ENCODE data around the gene GEMIN7.

Gene GEMIN7

DNA sequence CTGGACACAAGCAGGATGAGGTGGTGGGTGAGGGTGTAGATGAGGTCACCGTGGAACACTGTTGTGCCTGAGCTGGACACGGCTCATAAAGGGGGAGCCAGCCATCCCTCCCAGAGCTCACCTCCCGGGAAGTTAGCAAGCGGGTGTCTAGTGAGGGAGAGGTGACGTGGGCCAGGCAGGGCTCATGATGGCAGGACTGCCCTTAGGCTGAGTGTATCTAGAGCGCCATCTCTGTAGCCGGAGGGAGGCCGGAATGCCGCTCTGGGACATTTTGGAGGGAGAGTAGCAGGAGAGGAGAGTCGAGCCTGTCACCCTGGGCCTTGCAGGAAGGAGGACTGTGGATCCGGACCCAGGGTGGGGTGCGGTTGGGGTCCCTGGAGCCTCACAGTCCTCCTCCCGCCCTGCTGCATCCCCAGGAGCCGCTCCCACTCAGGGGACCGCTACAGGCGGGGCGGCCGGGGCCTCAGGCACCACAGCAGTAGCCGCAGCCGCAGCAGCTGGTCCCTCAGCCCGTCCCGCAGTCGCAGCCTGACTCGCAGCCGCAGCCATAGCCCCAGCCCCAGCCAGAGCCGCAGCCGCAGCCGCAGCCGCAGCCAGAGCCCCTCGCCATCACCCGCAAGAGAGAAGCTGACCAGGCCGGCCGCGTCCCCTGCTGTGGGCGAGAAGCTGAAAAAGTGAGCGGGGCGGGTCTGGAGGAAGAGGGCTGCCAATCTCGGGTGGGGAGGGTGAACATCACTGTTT lies 12.0 kb upstream of the GEMIN7 start:
- H3K36me3 ChIP-seq, result peaks cover 98% of the 10 kb centered on the region
- TF ChIP-seq, protein P1, sequence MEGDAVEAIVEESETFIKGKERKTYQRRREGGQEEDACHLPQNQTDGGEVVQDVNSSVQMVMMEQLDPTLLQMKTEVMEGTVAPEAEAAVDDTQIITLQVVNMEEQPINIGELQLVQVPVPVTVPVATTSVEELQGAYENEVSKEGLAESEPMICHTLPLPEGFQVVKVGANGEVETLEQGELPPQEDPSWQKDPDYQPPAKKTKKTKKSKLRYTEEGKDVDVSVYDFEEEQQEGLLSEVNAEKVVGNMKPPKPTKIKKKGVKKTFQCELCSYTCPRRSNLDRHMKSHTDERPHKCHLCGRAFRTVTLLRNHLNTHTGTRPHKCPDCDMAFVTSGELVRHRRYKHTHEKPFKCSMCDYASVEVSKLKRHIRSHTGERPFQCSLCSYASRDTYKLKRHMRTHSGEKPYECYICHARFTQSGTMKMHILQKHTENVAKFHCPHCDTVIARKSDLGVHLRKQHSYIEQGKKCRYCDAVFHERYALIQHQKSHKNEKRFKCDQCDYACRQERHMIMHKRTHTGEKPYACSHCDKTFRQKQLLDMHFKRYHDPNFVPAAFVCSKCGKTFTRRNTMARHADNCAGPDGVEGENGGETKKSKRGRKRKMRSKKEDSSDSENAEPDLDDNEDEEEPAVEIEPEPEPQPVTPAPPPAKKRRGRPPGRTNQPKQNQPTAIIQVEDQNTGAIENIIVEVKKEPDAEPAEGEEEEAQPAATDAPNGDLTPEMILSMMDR (IDR thresholded peaks at IDR 0.05), result no peak

GRCh38 chr19:45068041-45068440 lies 11.0 kb upstream of the GEMIN7 start:
- no peaks in the 10 kb centered on the region for H3K9me3 ChIP-seq

More for the DNA sequence above, 12.0 kb upstream of the GEMIN7 start:
- Histone ChIP-seq H3K4me1 (ENCODE audit: control insufficient read depth in 1 of 2, insufficient read depth in 1 of 2, low read depth in 1 of 2, low read length in 1 of 2) (no peaks in the 10 kb centered on the region), H3K4me3 (ENCODE audit: low read depth in 1 of 2, low read length in 1 of 2) (no peak overlapping the region), H3K27me3 (no peaks in the 10 kb centered on the region), H3K27ac (no peak overlapping the region), H3K9me3 (no peaks in the 10 kb centered on the region)

GRCh38 chr19:45069056-45069455 lies 10.0 kb upstream of the GEMIN7 start:
- no peaks in the 10 kb centered on the region for H3K9me3 ChIP-seq
- H3K36me3 ChIP-seq, result peaks cover 89% of the 10 kb centered on the region
- H3K4me1 ChIP-seq (ENCODE audit: control insufficient read depth in 1 of 2, insufficient read depth in 1 of 2, low read depth in 1 of 2, low read length in 1 of 2), result no peaks in the 10 kb centered on the region
- H3K27ac ChIP-seq, result peak overlapping the region; percentile 11
- H3K27me3 ChIP-seq, result no peaks in the 10 kb centered on the region
- no peak overlapping the region for H3K4me3 ChIP-seq (ENCODE audit: low read depth in 1 of 2, low read length in 1 of 2)
- TF ChIP-seq, protein P1 (IDR thresholded peaks at IDR 0.05), result no peak

More at GRCh38 chr19:45068041-45068440, 11.0 kb upstream of the GEMIN7 start:
- no peaks in the 10 kb centered on the region for H3K4me1 ChIP-seq (ENCODE audit: control insufficient read depth in 1 of 2, insufficient read depth in 1 of 2, low read depth in 1 of 2, low read length in 1 of 2)
- no peaks in the 10 kb centered on the region for H3K27me3 ChIP-seq
- H3K36me3 ChIP-seq, result peaks cover 98% of the 10 kb centered on the region
- no peak overlapping the region for H3K4me3 ChIP-seq (ENCODE audit: low read depth in 1 of 2, low read length in 1 of 2)
- H3K27ac ChIP-seq, result no peak overlapping the region
- TF ChIP-seq, protein P1 (IDR thresholded peaks at IDR 0.05), result no peak

DNA sequence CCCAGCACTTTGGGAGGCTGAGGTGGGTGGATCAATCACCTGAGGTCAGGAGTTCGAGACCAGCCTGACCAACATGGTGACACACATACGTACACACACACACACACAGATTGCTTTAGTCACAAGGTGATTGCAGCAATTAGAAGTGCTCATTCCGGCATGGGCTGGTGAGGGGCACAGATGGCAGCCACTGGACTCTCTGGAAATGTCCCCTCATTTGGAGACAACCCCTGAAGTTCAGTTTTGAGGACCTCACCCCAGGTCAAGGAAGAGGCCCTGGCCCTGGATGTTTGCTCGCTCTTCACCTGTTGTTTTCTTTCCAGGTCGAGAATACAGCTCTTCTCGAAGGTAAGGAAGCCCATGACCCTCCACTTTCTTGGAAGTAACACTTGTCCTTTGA lies 8.8 kb upstream of the GEMIN7 start:
- Histone ChIP-seq H3K27ac (no peak overlapping the region), H3K4me1 (ENCODE audit: control insufficient read depth in 1 of 2, insufficient read depth in 1 of 2, low read depth in 1 of 2, low read length in 1 of 2) (peaks cover 9 to 10% of the 10 kb centered on the region in 2 experiments), H3K4me3 (ENCODE audit: low read depth in 1 of 2, low read length in 1 of 2) (no peak overlapping the region), H3K9me3 (no peaks in the 10 kb centered on the region), H3K36me3 (peaks cover 78% of the 10 kb centered on the region), H3K27me3 (no peaks in the 10 kb centered on the region)
- TF ChIP-seq, protein P1 (IDR thresholded peaks at IDR 0.05), result no peak

DNA sequence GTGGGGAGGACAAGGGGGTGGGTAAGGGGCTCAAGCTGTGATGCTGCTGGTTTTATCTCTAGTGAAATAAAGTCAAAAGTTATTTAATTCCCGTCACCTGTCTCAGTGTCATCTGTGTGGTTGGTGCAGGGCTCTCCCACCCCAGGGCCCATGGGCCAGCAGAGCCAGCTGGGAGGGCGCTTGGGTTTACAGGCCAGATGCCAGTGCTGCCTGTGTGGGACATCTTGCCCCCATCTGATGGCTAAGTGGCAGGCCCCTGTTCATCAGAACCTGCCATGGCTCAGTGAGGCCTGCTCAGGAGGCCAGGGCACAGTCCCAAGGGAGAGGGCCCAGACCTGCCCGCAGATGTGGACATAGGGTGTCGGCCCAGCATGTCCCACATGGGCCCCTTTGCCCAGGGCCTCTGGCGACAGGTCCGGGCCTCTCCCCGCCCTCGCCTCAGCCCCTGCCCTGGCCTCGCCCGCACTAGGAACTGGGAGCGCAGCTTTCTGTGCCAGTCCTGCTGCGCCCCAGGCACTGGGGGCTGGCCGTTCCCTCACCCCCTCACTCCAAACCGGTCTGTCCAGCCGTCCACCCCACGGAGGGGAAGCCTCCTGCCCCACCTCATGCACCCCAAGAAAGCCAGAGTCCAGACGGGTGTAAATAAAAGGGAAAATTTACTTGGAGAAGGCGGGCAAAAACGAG lies 8.1 kb upstream of the GEMIN7 start:
- Histone ChIP-seq H3K4me1 (ENCODE audit: control insufficient read depth in 1 of 2, insufficient read depth in 1 of 2, low read depth in 1 of 2, low read length in 1 of 2) (peaks cover 11 to 12% of the 10 kb centered on the region in 2 experiments), H3K27me3 (no peaks in the 10 kb centered on the region), H3K36me3 (peaks cover 70% of the 10 kb centered on the region), H3K9me3 (no peaks in the 10 kb centered on the region), H3K27ac (no peak overlapping the region), H3K4me3 (ENCODE audit: low read depth in 1 of 2, low read length in 1 of 2) (no peak overlapping the region)
- TF ChIP-seq, protein P1 (IDR thresholded peaks at IDR 0.05), result no peak

Data from neutrophil (primary cell).